ENCODE data around the gene RASGEF1C.

The RASGEF1C gene

DNA sequence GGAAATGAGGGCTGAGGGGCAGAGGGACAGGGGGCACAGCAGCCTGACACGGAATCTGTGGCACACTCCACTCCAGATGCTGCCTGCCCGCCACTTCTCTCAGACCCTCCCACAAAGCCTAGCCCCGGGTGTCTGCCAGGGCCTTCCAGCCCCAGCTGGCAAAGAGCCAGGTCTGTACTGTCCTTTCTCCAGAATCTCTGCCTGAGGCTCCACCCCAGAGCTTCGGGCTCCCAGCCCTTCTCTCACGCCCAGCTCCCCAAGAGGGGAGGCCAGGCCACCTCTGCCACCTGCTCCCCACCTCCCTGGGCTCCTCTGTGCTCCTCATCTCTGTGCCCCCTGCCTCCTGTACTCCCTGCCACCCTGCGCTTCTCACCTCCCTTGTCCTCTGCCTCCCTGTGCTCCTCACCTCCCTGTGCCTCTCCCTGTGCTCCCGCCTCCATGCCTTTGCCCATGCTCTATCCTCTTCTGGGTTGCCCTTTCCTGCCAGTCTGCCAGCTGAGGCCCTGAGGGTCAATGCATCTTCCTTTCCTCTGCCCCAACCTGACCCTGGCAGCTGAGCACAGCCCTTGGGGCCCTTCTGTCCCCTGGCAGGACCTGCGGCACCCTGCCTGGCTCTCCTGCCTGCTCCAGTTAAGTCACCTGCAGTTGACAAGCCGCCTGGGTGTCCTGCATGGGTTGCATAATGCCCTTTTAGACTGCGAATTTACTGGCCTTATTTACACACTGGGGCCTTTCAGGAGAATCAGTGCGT, 36.4 kb downstream of the RASGEF1C start:
- Histone ChIP-seq H3K27me3 (replicated peaks) (no peaks in the 10 kb centered on the region), H3K27ac (no peak overlapping the region), H3K36me3 (replicated peaks) (no peaks in the 10 kb centered on the region), H3K4me3 (ENCODE audit: low read depth, low read length) (no peak overlapping the region)
- in situ Hi-C loops (cut with HindIII; ENCODE audit: low pct_ligation_motif_present, low sequenced_read_pairs), result no loop called here
- DNase-seq, result no peak
- TF ChIP-seq, protein P1, sequence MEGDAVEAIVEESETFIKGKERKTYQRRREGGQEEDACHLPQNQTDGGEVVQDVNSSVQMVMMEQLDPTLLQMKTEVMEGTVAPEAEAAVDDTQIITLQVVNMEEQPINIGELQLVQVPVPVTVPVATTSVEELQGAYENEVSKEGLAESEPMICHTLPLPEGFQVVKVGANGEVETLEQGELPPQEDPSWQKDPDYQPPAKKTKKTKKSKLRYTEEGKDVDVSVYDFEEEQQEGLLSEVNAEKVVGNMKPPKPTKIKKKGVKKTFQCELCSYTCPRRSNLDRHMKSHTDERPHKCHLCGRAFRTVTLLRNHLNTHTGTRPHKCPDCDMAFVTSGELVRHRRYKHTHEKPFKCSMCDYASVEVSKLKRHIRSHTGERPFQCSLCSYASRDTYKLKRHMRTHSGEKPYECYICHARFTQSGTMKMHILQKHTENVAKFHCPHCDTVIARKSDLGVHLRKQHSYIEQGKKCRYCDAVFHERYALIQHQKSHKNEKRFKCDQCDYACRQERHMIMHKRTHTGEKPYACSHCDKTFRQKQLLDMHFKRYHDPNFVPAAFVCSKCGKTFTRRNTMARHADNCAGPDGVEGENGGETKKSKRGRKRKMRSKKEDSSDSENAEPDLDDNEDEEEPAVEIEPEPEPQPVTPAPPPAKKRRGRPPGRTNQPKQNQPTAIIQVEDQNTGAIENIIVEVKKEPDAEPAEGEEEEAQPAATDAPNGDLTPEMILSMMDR (IDR thresholded peaks at IDR 0.05; ENCODE audit: low read depth, low read length, missing control alignments), result no peak

DNA sequence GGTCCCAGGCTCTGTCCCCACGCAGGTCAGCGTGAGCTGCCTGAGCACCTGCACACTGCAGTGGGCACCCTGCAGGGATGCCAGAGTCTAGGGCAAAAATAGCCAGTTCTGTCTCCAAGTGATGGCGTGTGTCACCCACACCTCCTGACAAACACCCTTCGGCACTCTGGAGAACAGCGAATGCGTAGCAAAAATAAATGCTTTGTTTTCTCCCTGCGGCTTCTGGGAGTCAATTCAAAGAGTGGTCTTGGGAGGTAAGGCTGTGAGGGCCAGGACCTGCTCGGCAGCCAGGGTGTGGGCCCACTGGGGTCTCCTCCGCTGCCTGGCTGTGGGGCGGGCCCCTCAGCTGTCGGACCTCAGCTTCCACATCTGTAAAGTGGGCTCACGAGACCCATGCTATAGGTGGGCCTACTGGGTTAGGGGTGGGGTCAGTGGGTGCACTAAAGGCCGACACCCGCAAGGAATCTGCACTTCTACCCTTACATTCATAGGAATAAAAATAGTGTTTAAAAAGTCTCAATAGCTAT, 37.4 kb downstream of the RASGEF1C start:
- in situ Hi-C loops (cut with HindIII; ENCODE audit: low pct_ligation_motif_present, low sequenced_read_pairs), result no loop called here
- TF ChIP-seq, protein P1 (IDR thresholded peaks at IDR 0.05; ENCODE audit: low read depth, low read length, missing control alignments), result no peak
- H3K4me3 ChIP-seq (ENCODE audit: low read depth, low read length), result no peak overlapping the region
- no peaks in the 10 kb centered on the region for H3K36me3 ChIP-seq (replicated peaks)
- no peaks in the 10 kb centered on the region for H3K27me3 ChIP-seq (replicated peaks)
- DNase-seq, result no peak
- H3K27ac ChIP-seq, result no peak overlapping the region

DNA sequence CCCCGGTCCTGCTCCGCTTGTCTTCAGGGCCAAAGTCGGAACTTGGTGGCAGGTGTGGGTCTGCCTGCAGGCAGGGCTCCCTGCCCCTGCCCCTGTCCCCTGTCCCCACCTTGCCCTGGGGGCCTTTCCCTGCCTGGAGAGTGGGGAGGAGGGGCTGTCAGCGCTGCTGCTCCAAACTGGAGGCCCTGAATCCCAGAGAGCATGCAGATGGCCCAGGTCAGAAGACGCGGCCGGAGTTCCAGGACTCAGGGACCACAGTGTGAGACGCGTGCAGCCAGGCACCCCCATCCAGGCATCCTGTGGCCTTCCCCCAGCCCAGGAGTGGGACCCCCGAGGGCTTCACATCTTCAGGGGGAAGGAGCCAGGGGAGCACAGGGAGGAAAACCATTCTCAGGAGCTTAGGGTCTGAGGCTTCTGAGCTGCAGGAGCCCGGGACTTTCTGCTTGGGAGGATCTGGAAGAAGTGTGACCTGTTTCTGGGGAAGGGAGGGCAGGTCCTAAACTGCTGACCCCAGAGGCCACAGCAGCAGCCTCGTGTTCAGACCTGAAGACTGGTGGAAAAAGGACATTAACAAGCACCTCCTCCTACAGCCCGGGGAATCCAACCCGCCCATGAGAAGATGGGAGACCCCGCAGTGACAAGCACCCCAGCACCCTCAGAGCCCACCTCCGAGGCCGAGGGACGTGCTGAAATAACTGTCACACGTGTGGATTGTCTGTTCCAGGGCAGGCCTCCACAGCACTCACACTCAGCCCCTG, 38.0 kb downstream of the RASGEF1C start:
- no peaks in the 10 kb centered on the region for H3K27me3 ChIP-seq (replicated peaks)
- in situ Hi-C loops (cut with HindIII; ENCODE audit: low pct_ligation_motif_present, low sequenced_read_pairs), result no loop called here
- no peak for DNase-seq
- H3K36me3 ChIP-seq (replicated peaks), result no peaks in the 10 kb centered on the region
- H3K4me3 ChIP-seq (ENCODE audit: low read depth, low read length), result no peak overlapping the region
- no peak overlapping the region for H3K27ac ChIP-seq
- TF ChIP-seq, protein P1 (IDR thresholded peaks at IDR 0.05; ENCODE audit: low read depth, low read length, missing control alignments), result no peak

DNA sequence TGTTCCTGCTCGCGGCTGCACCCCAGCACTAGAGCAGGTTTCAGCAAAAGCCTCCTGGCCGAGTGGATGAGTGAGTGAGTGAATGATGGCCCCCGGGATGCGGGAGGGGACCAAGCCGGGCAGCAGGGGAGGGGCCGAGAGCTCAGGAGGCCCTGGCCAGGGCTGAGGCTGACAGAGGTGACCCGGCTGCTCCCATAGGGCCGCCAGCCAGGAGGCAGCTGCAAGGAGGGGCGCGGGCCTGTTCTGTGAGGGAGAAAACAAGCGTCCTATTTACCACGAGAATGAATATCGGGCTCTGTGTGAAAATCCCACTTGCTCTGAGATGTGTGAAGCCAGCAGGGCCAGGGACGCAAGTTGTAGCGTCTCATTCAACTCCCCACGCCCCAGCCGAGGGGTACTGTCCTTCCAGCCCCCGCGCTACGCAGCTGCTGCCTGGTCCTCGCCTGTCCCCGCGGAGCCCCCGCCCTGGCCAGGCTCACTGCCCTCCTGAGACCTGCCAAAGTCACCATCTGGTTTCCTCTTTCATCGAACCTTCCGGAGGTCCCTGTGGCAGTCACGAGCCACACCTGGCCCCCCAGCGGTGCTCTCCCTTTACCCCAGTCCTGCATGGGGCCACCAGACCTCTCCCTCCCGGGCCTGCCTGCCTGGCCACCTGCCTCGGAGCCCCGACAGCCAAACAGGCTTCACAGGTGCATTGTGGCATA, 38.8 kb downstream of the RASGEF1C start:
- no peak overlapping the region for H3K4me3 ChIP-seq (ENCODE audit: low read depth, low read length)
- in situ Hi-C loops (cut with HindIII; ENCODE audit: low pct_ligation_motif_present, low sequenced_read_pairs), result no loop called here
- H3K27ac ChIP-seq, result no peak overlapping the region
- TF ChIP-seq, protein P1 (IDR thresholded peaks at IDR 0.05; ENCODE audit: low read depth, low read length, missing control alignments), result no peak
- DNase-seq, result no peak
- H3K36me3 ChIP-seq (replicated peaks), result no peaks in the 10 kb centered on the region
- H3K27me3 ChIP-seq (replicated peaks), result no peaks in the 10 kb centered on the region

DNA sequence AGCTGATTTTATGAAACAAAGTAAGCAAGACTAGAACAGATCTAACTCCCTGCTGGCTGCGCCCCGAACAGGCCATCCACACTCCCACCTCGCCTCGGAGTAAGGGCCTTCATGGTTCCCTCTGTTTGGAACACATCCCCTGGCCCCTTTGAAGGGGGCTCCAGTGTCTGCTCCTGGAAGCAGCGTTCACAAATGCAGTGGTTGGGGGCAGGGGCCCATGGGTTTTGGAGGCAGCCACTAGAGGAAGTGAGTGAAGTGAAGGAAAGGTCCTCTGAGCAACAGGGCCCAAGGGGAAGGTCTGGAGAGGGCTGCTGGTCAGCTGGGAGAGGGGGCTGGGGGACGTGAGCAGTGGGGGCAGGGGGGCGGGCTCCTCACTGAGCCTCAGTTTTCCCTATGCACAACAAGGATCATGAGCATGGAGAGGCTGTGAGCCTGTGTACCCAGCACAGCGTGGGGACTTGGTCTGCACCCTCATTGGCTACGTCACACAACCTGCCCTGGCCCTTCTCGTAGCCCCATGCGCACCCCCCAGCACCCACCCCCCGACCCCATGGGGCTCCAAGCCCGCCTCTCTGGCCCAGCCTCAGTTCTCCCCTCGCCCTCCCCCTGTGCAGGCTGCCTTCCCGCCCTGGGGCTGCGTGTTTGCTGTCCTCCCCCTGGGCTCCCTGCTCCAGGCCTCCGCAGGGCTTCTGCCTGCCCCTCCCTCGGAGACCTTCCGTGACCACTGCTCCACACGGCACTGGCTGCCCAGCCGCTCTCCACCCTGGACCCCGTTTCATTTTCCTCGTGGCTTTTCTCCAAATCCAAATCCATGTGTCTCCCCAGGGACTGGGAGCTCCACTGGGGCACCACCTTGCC, 39.5 kb downstream of the RASGEF1C start:
- Histone ChIP-seq H3K4me3 (ENCODE audit: low read depth, low read length) (no peak overlapping the region), H3K27me3 (replicated peaks) (no peaks in the 10 kb centered on the region), H3K27ac (no peak overlapping the region), H3K36me3 (replicated peaks) (no peaks in the 10 kb centered on the region)
- in situ Hi-C loops (cut with HindIII; ENCODE audit: low pct_ligation_motif_present, low sequenced_read_pairs), result no loop called here
- TF ChIP-seq, protein P1 (IDR thresholded peaks at IDR 0.05; ENCODE audit: low read depth, low read length, missing control alignments), result no peak
- DNase-seq, result no peak

Measured in brain microvascular endothelial cell (primary cell).